ENCODE measurements around the gene PPP1R14C.

The PPP1R14C gene

GRCh38 chr6:150272264-150272975 is 129.6 kb downstream of the PPP1R14C start:
- DNase-seq (no peak), ATAC-seq (no peak)

GRCh38 chr6:150272976-150273315 is 130.1 kb downstream of the PPP1R14C start:
- ATAC-seq = no peak
- DNase-seq = no peak

- DNase-seq = no peak
These were observed 130.8 kb downstream of the PPP1R14C start for GRCh38 chr6:150273457-150274309.

GRCh38 chr6:150275489-150275888 is 132.6 kb downstream of the PPP1R14C start:
- DNase-seq = no peak
- no peak for ATAC-seq

More at GRCh38 chr6:150273457-150274309, 130.8 kb downstream of the PPP1R14C start:
- ATAC-seq = no peak

- ATAC-seq (no peak), DNase-seq (no peak)
These were observed 133.5 kb downstream of the PPP1R14C start for GRCh38 chr6:150276168-150276936.

- ATAC-seq (no peak), DNase-seq (no peak)
These were observed 134.3 kb downstream of the PPP1R14C start for GRCh38 chr6:150276937-150277742.

GRCh38 chr6:150279533-150279932 is 136.7 kb downstream of the PPP1R14C start:
- DNase-seq (no peak), ATAC-seq (no peak)

- ATAC-seq = no peak
These were observed 137.9 kb downstream of the PPP1R14C start for GRCh38 chr6:150280703-150281102.

GRCh38 chr6:150281767-150282166 is 138.9 kb downstream of the PPP1R14C start:
- no peak for ATAC-seq
- no peak for DNase-seq

More at GRCh38 chr6:150280703-150281102, 137.9 kb downstream of the PPP1R14C start:
- no peak for DNase-seq

- ATAC-seq (no peak), DNase-seq (no peak)
These were observed 140.0 kb downstream of the PPP1R14C start for GRCh38 chr6:150282806-150283205.

GRCh38 chr6:150286460-150286859 is 143.6 kb downstream of the PPP1R14C start:
- DNase-seq (no peak), ATAC-seq (no peak)

- DNase-seq (no peak), ATAC-seq (no peak)
These were observed 144.1 kb downstream of the PPP1R14C start for GRCh38 chr6:150286912-150287311.

- DNase-seq = no peak
- ATAC-seq = no peak
These were observed 145.6 kb downstream of the PPP1R14C start for GRCh38 chr6:150288456-150288855.

GRCh38 chr6:150289454-150290071 is 146.7 kb downstream of the PPP1R14C start:
- no peak for ATAC-seq
- DNase-seq = no peak

- no peak for ATAC-seq
- no peak for DNase-seq
These were observed 147.6 kb downstream of the PPP1R14C start for GRCh38 chr6:150290429-150290828.

GRCh38 chr6:150291968-150292710 is 149.3 kb downstream of the PPP1R14C start:
- no peak for DNase-seq
- no peak for ATAC-seq

- ATAC-seq = no peak
These were observed 150.2 kb downstream of the PPP1R14C start for GRCh38 chr6:150293019-150293418.

GRCh38 chr6:150293423-150294173 is 150.8 kb downstream of the PPP1R14C start:
- DNase-seq = no peak
- no peak for ATAC-seq

More at GRCh38 chr6:150293019-150293418, 150.2 kb downstream of the PPP1R14C start:
- DNase-seq = no peak

GRCh38 chr6:150296890-150297289 is 154.0 kb downstream of the PPP1R14C start:
- DNase-seq = no peak
- no peak for ATAC-seq

Data from stimulated activated naive CD8-positive, alpha-beta T cell treated with anti-CD3 and anti-CD28 coated beads, Interleukin-15, Interleukin-2, amounts not matched to agents 100 U/mL and 50 U/mL, for 24 hours (primary cell).